Suprapubic skin (tissue), 4 donors: Measurements from ENCODE around the gene ZNF317. TPM values are rescaled to one million over a fixed set of nuclear protein-coding genes. Genes with fewer than 3 reads are reported as not detected.
"Not testable (repeated sequence)": the region's sequence is repeated elsewhere in the genome, so short reads cannot be mapped to it uniquely, and the experiment has no call there.

Experiments
- DNase-seq, 2 donors: peaks; one replicate each; pipeline ENCODE4 v3.0.0-alpha.2; 2019; ENCODE audit warnings: low spot score in 2 of 2
- H3K27ac ChIP-seq: fragments of 200-600 bp; sonication (generic); one replicate; pipeline ENCODE4 v1.5.1; 2019
- H3K27me3 ChIP-seq: fragments of 200-600 bp; sonication (generic); one replicate; pipeline ENCODE4 v1.5.1; 2019
- H3K36me3 ChIP-seq: fragments of 200-600 bp; sonication (generic); one replicate; pipeline ENCODE4 v1.5.1; 2019
- H3K4me1 ChIP-seq: fragments of 200-600 bp; sonication (generic); one replicate; pipeline ENCODE4 v1.5.1; 2019
- H3K4me3 ChIP-seq: fragments of 200-600 bp; sonication (generic); one replicate; pipeline ENCODE4 v1.5.1; 2019; ENCODE audit warnings: mild to moderate bottlenecking
- H3K9me3 ChIP-seq: fragments of 200-600 bp; sonication (generic); one replicate; pipeline ENCODE4 v1.5.1; 2019
- CTCF ChIP-seq, 2 donors: fragments of 200-600 bp in 1 of 2; fragments of 450-650 bp in 1 of 2; sonication (generic) in 1 of 2; IDR thresholded peaks; one replicate each; pipeline ENCODE4 v1.5.1; 2016 to 2019; ENCODE audit warnings: antibody characterized with exemption in 2 of 2, mild to moderate bottlenecking in 1 of 2, moderate library complexity in 1 of 2
- EP300 ChIP-seq: sonication (generic); formaldehyde crosslinking; IDR thresholded peaks from one replicate; pipeline ENCODE4 v1.6.1; 2017; ENCODE audit warnings: antibody characterized with exemption
- POLR2A ChIP-seq, 2 donors: fragments of 450-650 bp; IDR thresholded peaks; one replicate each; pipeline ENCODE4 v1.6.1; 2017; ENCODE audit warnings: antibody characterized with exemption in 2 of 2, mild to moderate bottlenecking in 2 of 2, moderate library complexity in 2 of 2
- POLR2AphosphoS5 ChIP-seq, 3 donors: sonication (generic); formaldehyde crosslinking; IDR thresholded peaks; one replicate each; pipeline ENCODE4 v1.6.1; 2017; ENCODE audit warnings: antibody characterized with exemption in 3 of 3
- WGBS: methylation state at CpG from one replicate; pipeline ENCODE4 v1.1.5; 2018; 5-methylcytosine and 5-hydroxymethylcytosine counted together
- total RNA-seq, 4 donors: library from RNA; depleted of rRNA; stranded (reverse); fragments of >200 nt; gene quantifications; one replicate each; pipeline ENCODE4 v1.1.0, GENCODE V29; 2016

The ZNF317 gene
- total RNA-seq, 4 donors from 2014 or later, result 18.9 to 35.8 (median 28.0) TPM

GRCh38 chr19:9183000-9183399 is 42.8 kb downstream of the ZNF317 start:
- 93% methylated on average over 17 of the region's 17 CpGs for WGBS
- no peak overlapping the region for H3K4me3 ChIP-seq
- no peaks in the 10 kb centered on the region for H3K4me1 ChIP-seq
- no peak for TF ChIP-seq CTCF (IDR thresholded peaks at IDR 0.05)
- no peak for TF ChIP-seq POLR2A (IDR thresholded peaks at IDR 0.05)
- no peak for TF ChIP-seq POLR2AphosphoS5 (IDR thresholded peaks at IDR 0.05)
- no peak for TF ChIP-seq EP300
- H3K9me3 ChIP-seq, result peaks cover under 1% of the 10 kb centered on the region
- no peaks in the 10 kb centered on the region for H3K27me3 ChIP-seq
- H3K27ac ChIP-seq, result no peak overlapping the region
- no peak for DNase-seq
- H3K36me3 ChIP-seq, result no peaks in the 10 kb centered on the region

GRCh38 chr19:9187191-9187590 is 47.0 kb downstream of the ZNF317 start:
- H3K36me3 ChIP-seq, result no peaks in the 10 kb centered on the region
- DNase-seq, result no peak
- peaks cover 10% of the 10 kb centered on the region for H3K9me3 ChIP-seq
- 75% methylated on average over 6 of the region's 6 CpGs for WGBS
- H3K27ac ChIP-seq, result no peak overlapping the region
- no peak for TF ChIP-seq EP300
- TF ChIP-seq CTCF (IDR thresholded peaks at IDR 0.05), result no peak
- no peak for TF ChIP-seq POLR2AphosphoS5 (IDR thresholded peaks at IDR 0.05)
- no peak for TF ChIP-seq POLR2A (IDR thresholded peaks at IDR 0.05)
- no peak overlapping the region for H3K4me3 ChIP-seq
- no peaks in the 10 kb centered on the region for H3K4me1 ChIP-seq
- H3K27me3 ChIP-seq, result peaks cover 3% of the 10 kb centered on the region

GRCh38 chr19:9189535-9189934 is 49.3 kb downstream of the ZNF317 start:
- no peak overlapping the region for H3K4me3 ChIP-seq
- TF ChIP-seq POLR2A (IDR thresholded peaks at IDR 0.05) (no peak), EP300 (no peak), CTCF (IDR thresholded peaks at IDR 0.05) (no peak), POLR2AphosphoS5 (IDR thresholded peaks at IDR 0.05) (no peak)
- peaks cover 10% of the 10 kb centered on the region for H3K9me3 ChIP-seq
- H3K36me3 ChIP-seq, result no peaks in the 10 kb centered on the region
- H3K27me3 ChIP-seq, result peaks cover 3% of the 10 kb centered on the region
- no peak for DNase-seq
- no peak overlapping the region for H3K27ac ChIP-seq
- WGBS, result 71% methylated on average over 7 of the region's 7 CpGs
- no peaks in the 10 kb centered on the region for H3K4me1 ChIP-seq

GRCh38 chr19:9198044-9198443 is 57.8 kb downstream of the ZNF317 start:
- not testable (repeated sequence) for DNase-seq, H3K9me3 ChIP-seq, H3K4me1 ChIP-seq, H3K27ac ChIP-seq, H3K36me3 ChIP-seq, H3K27me3 ChIP-seq, H3K4me3 ChIP-seq
- 92% methylated on average over 2 of the region's 2 CpGs for WGBS

- H3K27ac ChIP-seq, result no peak overlapping the region
- TF ChIP-seq POLR2A (IDR thresholded peaks at IDR 0.05) (no peak), CTCF (IDR thresholded peaks at IDR 0.05) (peak; percentile 32 to 87), POLR2AphosphoS5 (IDR thresholded peaks at IDR 0.05) (no peak), EP300 (no peak)
- 31% methylated on average over 12 of the region's 13 CpGs for WGBS
- H3K9me3 ChIP-seq, result no peaks in the 10 kb centered on the region
- H3K4me1 ChIP-seq, result no peaks in the 10 kb centered on the region
- H3K36me3 ChIP-seq, result no peaks in the 10 kb centered on the region
- peak overlapping the region; percentile 35 for H3K4me3 ChIP-seq
- DNase-seq, result peak in 1 of 2 donors; percentile 76
- H3K27me3 ChIP-seq, result peaks cover 16% of the 10 kb centered on the region
Measured at GRCh38 chr19:9205501-9206113, 65.4 kb downstream of the ZNF317 start.

Other genes with a start within 250 kb of the ZNF317 start
- gene MUC16, start 130.0 kb upstream of the ZNF317 start, total RNA-seq, result under 1 TPM; under 0.01 to 0.91 (median 0.21) TPM
- not detected for gene OR1M1, start 53.3 kb upstream of the ZNF317 start, total RNA-seq
- gene OR7G2, start 32.9 kb upstream of the ZNF317 start, total RNA-seq, result not detected
- not detected for gene OR7G1, start 24.6 kb upstream of the ZNF317 start, total RNA-seq
- gene OR7G3, start 13.4 kb upstream of the ZNF317 start, total RNA-seq, result not detected
- not detected for gene OR7D2, start 38.6 kb downstream of the ZNF317 start, total RNA-seq
- gene OR7D4, start 79.2 kb downstream of the ZNF317 start, total RNA-seq, result not detected
- gene OR7E24, start 110.5 kb downstream of the ZNF317 start, total RNA-seq, result not detected
- gene ZNF699, start 169.4 kb downstream of the ZNF317 start, total RNA-seq, result 10 to 100 TPM; 13.6 to 23.5 (median 14.8) TPM
- 10 to 100 TPM; 11.2 to 19.0 (median 12.4) TPM for gene ZNF559, start 183.8 kb downstream of the ZNF317 start, total RNA-seq
- gene ZNF177, start 222.6 kb downstream of the ZNF317 start, total RNA-seq, result 1 to 10 TPM in 2 of 4 donors, under 1 TPM in 1, not detected in 1; 0.23 to 1.8 (median 1.4) TPM